Epithelial cell of esophagus (primary cell): Measurements from ENCODE around the gene CCL5.

ENCODE experiments used
- DNase-seq: peaks from one replicate; pipeline ENCODE4 v3.0.0; 2010; ENCODE audit warnings: low read depth
- H3K4me3 ChIP-seq: 2 replicates; pipeline ENCODE4 v1.5.1; 2011; ENCODE audit warnings: mild to moderate bottlenecking, low read length, control low read depth
- TF ChIP-seq, protein P1 (sequence below): IDR thresholded peaks from 2 replicates; pipeline ENCODE4 v1.5.1; 2011; ENCODE audit warnings: low read depth, mild to moderate bottlenecking, low read length, control low read depth, inconsistent platforms; ENCODE audit not compliant: insufficient read depth; ENCODE audit errors: missing control alignments

CCL5 gene

DNA sequence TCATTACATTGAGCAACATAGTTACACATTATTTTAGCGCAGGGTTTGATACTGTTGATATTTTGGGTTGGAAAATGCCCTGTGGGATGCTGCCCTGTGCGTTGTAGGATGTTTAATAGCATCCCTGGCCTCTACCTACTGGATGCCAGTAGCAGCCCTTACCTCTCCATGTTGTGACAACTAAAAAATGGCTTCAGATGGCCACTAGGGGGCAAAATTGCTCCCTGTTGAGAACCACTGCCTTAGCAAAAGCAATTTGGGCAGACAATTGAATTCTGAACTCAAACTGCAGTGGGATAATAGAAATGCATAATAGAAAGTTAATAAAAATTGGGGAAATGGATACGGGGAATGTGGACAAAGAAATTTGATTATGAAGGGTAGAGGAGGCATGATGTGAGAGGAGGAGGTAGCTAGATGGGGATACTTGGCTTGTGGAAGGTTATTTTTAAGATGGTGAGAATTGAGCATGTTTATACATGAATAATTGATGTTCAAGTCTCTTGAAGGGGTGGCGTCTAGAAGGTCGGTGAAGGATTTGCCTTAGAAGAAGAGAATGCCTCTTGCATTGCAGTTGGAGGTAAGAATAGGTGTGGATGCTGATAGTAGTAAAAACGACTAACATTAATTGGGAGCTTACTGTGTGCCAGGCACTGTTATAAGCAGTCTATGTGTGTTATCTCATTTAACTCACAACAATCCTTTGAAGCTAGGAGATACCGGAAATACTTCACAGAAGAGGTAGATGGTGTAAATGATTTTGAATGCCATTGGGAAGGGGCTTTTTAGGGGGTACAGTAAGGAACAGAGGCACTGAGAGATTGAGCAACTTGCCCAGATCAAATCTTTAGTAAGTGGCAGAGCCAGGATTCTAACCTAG is 30.5 kb downstream of the CCL5 start:
- peak; percentile 77 for DNase-seq
- no peak overlapping the region for H3K4me3 ChIP-seq
- TF ChIP-seq, protein P1, sequence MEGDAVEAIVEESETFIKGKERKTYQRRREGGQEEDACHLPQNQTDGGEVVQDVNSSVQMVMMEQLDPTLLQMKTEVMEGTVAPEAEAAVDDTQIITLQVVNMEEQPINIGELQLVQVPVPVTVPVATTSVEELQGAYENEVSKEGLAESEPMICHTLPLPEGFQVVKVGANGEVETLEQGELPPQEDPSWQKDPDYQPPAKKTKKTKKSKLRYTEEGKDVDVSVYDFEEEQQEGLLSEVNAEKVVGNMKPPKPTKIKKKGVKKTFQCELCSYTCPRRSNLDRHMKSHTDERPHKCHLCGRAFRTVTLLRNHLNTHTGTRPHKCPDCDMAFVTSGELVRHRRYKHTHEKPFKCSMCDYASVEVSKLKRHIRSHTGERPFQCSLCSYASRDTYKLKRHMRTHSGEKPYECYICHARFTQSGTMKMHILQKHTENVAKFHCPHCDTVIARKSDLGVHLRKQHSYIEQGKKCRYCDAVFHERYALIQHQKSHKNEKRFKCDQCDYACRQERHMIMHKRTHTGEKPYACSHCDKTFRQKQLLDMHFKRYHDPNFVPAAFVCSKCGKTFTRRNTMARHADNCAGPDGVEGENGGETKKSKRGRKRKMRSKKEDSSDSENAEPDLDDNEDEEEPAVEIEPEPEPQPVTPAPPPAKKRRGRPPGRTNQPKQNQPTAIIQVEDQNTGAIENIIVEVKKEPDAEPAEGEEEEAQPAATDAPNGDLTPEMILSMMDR: peak; percentile 83

GRCh38 chr17:35847633-35848373 is 32.4 kb downstream of the CCL5 start:
- DNase-seq: no peak
- H3K4me3 ChIP-seq: no peak overlapping the region
- TF ChIP-seq, protein P1: no peak

- TF ChIP-seq, protein P1: no peak
- no peak for DNase-seq
- no peak overlapping the region for H3K4me3 ChIP-seq
These were observed 33.2 kb downstream of the CCL5 start for GRCh38 chr17:35847006-35847405.

- no peak overlapping the region for H3K4me3 ChIP-seq
- DNase-seq: no peak
- TF ChIP-seq, protein P1: no peak
These were observed 33.9 kb downstream of the CCL5 start for GRCh38 chr17:35846055-35846809.

GRCh38 chr17:35844547-35844946 is 35.6 kb downstream of the CCL5 start:
- H3K4me3 ChIP-seq: no peak overlapping the region
- TF ChIP-seq, protein P1: no peak
- no peak for DNase-seq

GRCh38 chr17:35843698-35844097 is 36.5 kb downstream of the CCL5 start:
- TF ChIP-seq, protein P1: no peak
- DNase-seq: no peak
- H3K4me3 ChIP-seq: no peak overlapping the region
